Psoas muscle (tissue), 8 donors: ENCODE measurements around the gene CCDC97. TPM values are rescaled to one million over a fixed set of nuclear protein-coding genes. Genes with fewer than 3 reads are reported as not detected.
A peak's percentile ranks its signal among the peaks of the same experiment; 100 is the strongest.

ENCODE experiments used
- ATAC-seq, 4 donors: fragments of 200-7000 bp; cut with Tn5 transposase; one replicate each; pipeline ENCODE4 v1.9.1; 2020; ENCODE audit warnings: moderate library complexity in 3 of 4, mild to moderate bottlenecking in 2 of 4
- DNase-seq, 2 donors: peaks; one replicate each; pipeline ENCODE4 v3.0.0-alpha.2; 2020
- H3K27ac ChIP-seq: fragments of 200-600 bp; one replicate; pipeline ENCODE4 v1.8.0; 2022
- H3K27me3 ChIP-seq, 3 donors: fragments of 200-600 bp in 1 of 3; one replicate each; pipeline versions ENCODE4 v1.6.1 to v1.8.0; 2013 to 2022; ENCODE audit warnings: low read length in 2 of 3, mild to moderate bottlenecking in 2 of 3, moderate library complexity in 1 of 3; ENCODE audit not compliant: insufficient read depth in 3 of 3
- H3K36me3 ChIP-seq, 2 donors: fragments of 200-600 bp in 1 of 2; one replicate each; pipeline versions ENCODE4 v1.6.1 to v1.8.0; 2013 to 2022; ENCODE audit warnings: low read depth in 1 of 2, mild to moderate bottlenecking in 1 of 2, moderate library complexity in 1 of 2; ENCODE audit not compliant: insufficient read depth in 1 of 2
- H3K4me1 ChIP-seq: fragments of 200-600 bp; one replicate; pipeline ENCODE4 v1.8.0; 2022
- H3K4me3 ChIP-seq: fragments of 200-600 bp; one replicate; pipeline ENCODE4 v1.8.0; 2022; ENCODE audit warnings: mild to moderate bottlenecking
- H3K9me3 ChIP-seq: fragments of 200-600 bp; one replicate; pipeline ENCODE4 v1.8.0; 2022
- CTCF ChIP-seq: fragments of 200-600 bp; IDR thresholded peaks from one replicate; pipeline ENCODE4 v1.8.0; 2022; ENCODE audit warnings: antibody characterized with exemption
- WGBS, 3 donors: extraction: QIAGEN DNeasy Blood & Tissue Kit; methylation state at CpG; one replicate each; pipeline versions ENCODE4 v1.1.6 to v1.1.7; 2013; 5-methylcytosine and 5-hydroxymethylcytosine counted together
- intact Hi-C, 2 donors: fragments of 100-400 bp; cut with DNase I; formaldehyde crosslinking; loops; one replicate each; pipeline versions ENCODE4 v1.11.0 to v1.14.2; 2022
- polyA plus RNA-seq, 3 donors: library from polyadenylated mRNA; stranded (reverse); fragments of 200-250 nt; gene quantifications; one replicate each; pipeline ENCODE4 v1.2.3, GENCODE V29; 2013
- total RNA-seq, 4 donors: library from RNA; stranded (reverse); fragmentation: NEBNext Ultra II Directional in 2 of 4; extraction: Animal tissue kit (Norgen Biotek cat#: 25700) in 2 of 4; gene quantifications; one replicate each; pipeline versions ENCODE4 v1.2.1 to v1.2.4, GENCODE V29; 2021 to 2023
- donor health status: healthy with polysubstance abuse.
- donor health status: DM: no; HTN: no; CAD: no; lungs with moderate emphysema.
- donor health status: Bipolar disorder and iron deficiency.
- donor health status: healthy.
- donor health status: DM: yes; HTN: yes; CAD: no.
- donor health status: DM: no; HTN: no; CAD: no.
- donor health status: DM: no; HTN: no; CAD: no.
- donor health status: DM: yes; HTN: yes; CAD: no.

Gene CCDC97
- total and polyA plus RNA-seq, 7 donors, result 13.7 to 25.7 (median 19.9) TPM

GRCh38 chr19:41323023-41323422 lies 13.1 kb downstream of the CCDC97 start:
- Histone ChIP-seq H3K27ac (peak overlapping the region; percentile 72), H3K36me3 (peaks cover 0 to 44% of the 10 kb centered on the region in 2 donors), H3K27me3 (no peaks in the 10 kb centered on the region), H3K4me3 (no peak overlapping the region), H3K4me1 (peaks cover 53% of the 10 kb centered on the region), H3K9me3 (no peaks in the 10 kb centered on the region)
- TF ChIP-seq CTCF, result no peak
- ATAC-seq (no peak), DNase-seq (peak; percentile 58 to 80)
- intact Hi-C loops, result loop anchor here in 1 of 2 donors (5.0 kb wide), 1 partner anchor 104 kb away; the partner anchor contains the start of gene B3GNT8
- 54 to 67% (median 66%) methylated on average over 7 of the region's 7 CpGs for WGBS, 3 donors

GRCh38 chr19:41323430-41324125 lies 13.6 kb downstream of the CCDC97 start:
- intact Hi-C loops, result loop anchor here in 1 of 2 donors (5.0 kb wide), 1 partner anchor 104 kb away; the partner anchor contains the start of gene B3GNT8
- no peak for TF ChIP-seq CTCF
- DNase-seq (peak; percentile 81 to 88), ATAC-seq (peak in 2 of 4 donors; percentile 13 to 18)
- no peaks in the 10 kb centered on the region for H3K9me3 ChIP-seq
- H3K4me3 ChIP-seq, result no peak overlapping the region
- peaks cover 57% of the 10 kb centered on the region for H3K4me1 ChIP-seq
- H3K36me3 ChIP-seq, result peaks cover 0 to 38% of the 10 kb centered on the region in 2 donors
- no peaks in the 10 kb centered on the region for H3K27me3 ChIP-seq
- peak overlapping the region; percentile 72 for H3K27ac ChIP-seq
- WGBS, 3 donors, result 60 to 76% (median 64%) methylated on average over 15 to 16 of the region's 16 CpGs

GRCh38 chr19:41324231-41324702 lies 14.3 kb downstream of the CCDC97 start:
- peak overlapping the region; percentile 72 for H3K27ac ChIP-seq
- intact Hi-C loops, result loop anchor here in 1 of 2 donors (5.0 kb wide), 1 partner anchor 103 kb away; the partner anchor contains the start of gene B3GNT8
- H3K27me3 ChIP-seq, result no peaks in the 10 kb centered on the region
- peaks cover 59% of the 10 kb centered on the region for H3K4me1 ChIP-seq
- peak in 1 of 2 donors; percentile 41 for DNase-seq
- peaks cover 0 to 31% of the 10 kb centered on the region in 2 donors for H3K36me3 ChIP-seq
- ATAC-seq, result no peak
- H3K9me3 ChIP-seq, result no peaks in the 10 kb centered on the region
- TF ChIP-seq CTCF, result no peak
- no peak overlapping the region for H3K4me3 ChIP-seq
- WGBS, 3 donors, result 46 to 69% (median 48%) methylated on average over 7 of the region's 7 CpGs

- 1 to 3% (median 1%) methylated on average over 13 to 23 of the region's 23 CpGs for WGBS, 3 donors
- ATAC-seq, result peak; percentile 39 to 61 (median 51)
- Histone ChIP-seq H3K4me1 (peaks cover 59% of the 10 kb centered on the region), H3K9me3 (no peaks in the 10 kb centered on the region), H3K27me3 (no peaks in the 10 kb centered on the region), H3K36me3 (peaks cover 0 to 23% of the 10 kb centered on the region in 2 donors), H3K4me3 (peak overlapping the region; percentile 53), H3K27ac (peak overlapping the region; percentile 72)
- no peak for TF ChIP-seq CTCF
- peak; percentile 74 to 84 for DNase-seq
- intact Hi-C loops, result loop anchor here in 1 of 2 donors (5.0 kb wide), 1 partner anchor 102 kb away; the partner anchor contains the start of gene B3GNT8
Measured at GRCh38 chr19:41324921-41325639, 15.1 kb downstream of the CCDC97 start.
